ENCODE measurements around the gene LHX3.
A peak's percentile ranks its signal among the peaks of the same experiment; 100 is the strongest.
"Not testable (repeated sequence)": the region's sequence is repeated elsewhere in the genome, so short reads cannot be mapped to it uniquely, and the experiment has no call there.

Gene LHX3

GRCh38 chr9:136239135-136239982 lies 34.4 kb upstream of the LHX3 start:
- peaks cover 5% of the 10 kb centered on the region for H3K36me3 Mint-ChIP-seq (ENCODE audit: low read depth)
- H3K27me3 Mint-ChIP-seq (ENCODE audit: low read depth, poor library complexity) = peaks cover 3% of the 10 kb centered on the region
- peaks cover 61% of the 10 kb centered on the region for H3K4me1 Mint-ChIP-seq
- H3K27ac Mint-ChIP-seq = peak overlapping the region; percentile 77
- H3K4me3 Mint-ChIP-seq = no peak overlapping the region
- TF ChIP-seq, protein P1, sequence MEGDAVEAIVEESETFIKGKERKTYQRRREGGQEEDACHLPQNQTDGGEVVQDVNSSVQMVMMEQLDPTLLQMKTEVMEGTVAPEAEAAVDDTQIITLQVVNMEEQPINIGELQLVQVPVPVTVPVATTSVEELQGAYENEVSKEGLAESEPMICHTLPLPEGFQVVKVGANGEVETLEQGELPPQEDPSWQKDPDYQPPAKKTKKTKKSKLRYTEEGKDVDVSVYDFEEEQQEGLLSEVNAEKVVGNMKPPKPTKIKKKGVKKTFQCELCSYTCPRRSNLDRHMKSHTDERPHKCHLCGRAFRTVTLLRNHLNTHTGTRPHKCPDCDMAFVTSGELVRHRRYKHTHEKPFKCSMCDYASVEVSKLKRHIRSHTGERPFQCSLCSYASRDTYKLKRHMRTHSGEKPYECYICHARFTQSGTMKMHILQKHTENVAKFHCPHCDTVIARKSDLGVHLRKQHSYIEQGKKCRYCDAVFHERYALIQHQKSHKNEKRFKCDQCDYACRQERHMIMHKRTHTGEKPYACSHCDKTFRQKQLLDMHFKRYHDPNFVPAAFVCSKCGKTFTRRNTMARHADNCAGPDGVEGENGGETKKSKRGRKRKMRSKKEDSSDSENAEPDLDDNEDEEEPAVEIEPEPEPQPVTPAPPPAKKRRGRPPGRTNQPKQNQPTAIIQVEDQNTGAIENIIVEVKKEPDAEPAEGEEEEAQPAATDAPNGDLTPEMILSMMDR (IDR thresholded peaks at IDR 0.05) = no peak
- DNase-seq = no peak
- no peaks in the 10 kb centered on the region for H3K9me3 Mint-ChIP-seq

DNA sequence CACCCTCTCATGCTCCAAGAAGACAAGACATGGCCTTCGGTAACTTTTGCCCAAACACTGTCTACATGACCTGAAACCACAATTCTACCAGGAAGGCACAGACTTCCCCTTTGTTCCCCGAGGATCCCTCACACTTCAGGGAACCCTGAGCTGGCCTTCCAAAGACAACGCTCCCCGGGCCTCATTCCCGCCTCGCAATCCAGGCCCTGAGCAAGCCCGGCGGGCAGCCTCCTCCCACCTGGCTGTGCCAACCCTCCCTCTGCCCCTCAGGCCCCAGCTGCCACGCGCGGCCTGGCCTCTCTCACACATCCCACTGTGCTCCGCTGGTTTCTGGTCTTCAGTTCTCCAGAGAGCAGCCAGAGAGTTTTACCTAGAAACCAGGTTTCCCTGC lies 33.4 kb upstream of the LHX3 start:
- Mint-ChIP-seq H3K4me3 (no peak overlapping the region), H3K27me3 (ENCODE audit: low read depth, poor library complexity) (peaks cover 8% of the 10 kb centered on the region), H3K27ac (no peak overlapping the region), H3K36me3 (ENCODE audit: low read depth) (peaks cover 10% of the 10 kb centered on the region), H3K4me1 (peaks cover 61% of the 10 kb centered on the region), H3K9me3 (no peaks in the 10 kb centered on the region)
- TF ChIP-seq, protein P1 (IDR thresholded peaks at IDR 0.05) = no peak
- DNase-seq = no peak

DNA sequence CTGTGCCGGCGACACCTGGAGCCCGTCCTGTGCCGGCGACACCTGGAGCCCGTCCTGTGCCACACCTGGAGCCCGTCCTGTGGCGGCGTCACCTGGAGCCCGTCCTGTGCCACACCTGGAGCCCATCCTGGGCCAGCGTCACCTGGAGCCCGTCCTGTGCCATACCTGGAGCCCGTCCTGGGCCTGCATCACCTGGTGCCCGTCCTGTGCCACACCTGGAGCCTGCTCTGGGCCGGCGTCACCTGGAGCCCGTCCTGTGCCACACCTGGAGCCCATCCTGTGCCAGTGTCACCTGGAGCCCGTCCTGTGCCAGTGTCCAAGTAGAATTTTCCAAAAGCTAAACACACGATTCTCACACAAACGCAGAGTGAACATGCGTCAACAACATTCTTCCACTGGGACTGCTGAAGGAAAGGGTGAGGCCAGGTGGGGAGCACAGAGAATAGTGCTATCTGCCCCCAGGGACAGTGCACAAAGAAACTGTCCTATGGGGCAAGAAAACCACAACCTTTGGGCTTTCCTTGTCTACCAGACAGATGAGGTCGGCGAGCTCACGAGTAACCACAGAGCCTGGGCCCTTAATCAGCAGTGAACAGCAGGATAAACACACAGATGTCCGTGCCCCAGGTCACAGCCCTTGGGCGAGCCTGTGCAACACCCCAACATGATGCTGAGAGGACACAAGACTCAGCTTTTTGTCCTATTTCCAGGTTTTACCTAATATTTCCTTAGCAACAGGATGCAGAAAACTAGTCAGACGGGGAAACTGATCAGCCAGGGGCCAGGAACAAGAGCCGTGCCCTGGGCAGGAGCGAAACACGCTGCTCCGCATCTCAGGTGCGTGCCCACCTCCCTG lies 32.8 kb upstream of the LHX3 start:
- no peak overlapping the region for H3K27ac Mint-ChIP-seq
- no peak overlapping the region for H3K4me3 Mint-ChIP-seq

DNA sequence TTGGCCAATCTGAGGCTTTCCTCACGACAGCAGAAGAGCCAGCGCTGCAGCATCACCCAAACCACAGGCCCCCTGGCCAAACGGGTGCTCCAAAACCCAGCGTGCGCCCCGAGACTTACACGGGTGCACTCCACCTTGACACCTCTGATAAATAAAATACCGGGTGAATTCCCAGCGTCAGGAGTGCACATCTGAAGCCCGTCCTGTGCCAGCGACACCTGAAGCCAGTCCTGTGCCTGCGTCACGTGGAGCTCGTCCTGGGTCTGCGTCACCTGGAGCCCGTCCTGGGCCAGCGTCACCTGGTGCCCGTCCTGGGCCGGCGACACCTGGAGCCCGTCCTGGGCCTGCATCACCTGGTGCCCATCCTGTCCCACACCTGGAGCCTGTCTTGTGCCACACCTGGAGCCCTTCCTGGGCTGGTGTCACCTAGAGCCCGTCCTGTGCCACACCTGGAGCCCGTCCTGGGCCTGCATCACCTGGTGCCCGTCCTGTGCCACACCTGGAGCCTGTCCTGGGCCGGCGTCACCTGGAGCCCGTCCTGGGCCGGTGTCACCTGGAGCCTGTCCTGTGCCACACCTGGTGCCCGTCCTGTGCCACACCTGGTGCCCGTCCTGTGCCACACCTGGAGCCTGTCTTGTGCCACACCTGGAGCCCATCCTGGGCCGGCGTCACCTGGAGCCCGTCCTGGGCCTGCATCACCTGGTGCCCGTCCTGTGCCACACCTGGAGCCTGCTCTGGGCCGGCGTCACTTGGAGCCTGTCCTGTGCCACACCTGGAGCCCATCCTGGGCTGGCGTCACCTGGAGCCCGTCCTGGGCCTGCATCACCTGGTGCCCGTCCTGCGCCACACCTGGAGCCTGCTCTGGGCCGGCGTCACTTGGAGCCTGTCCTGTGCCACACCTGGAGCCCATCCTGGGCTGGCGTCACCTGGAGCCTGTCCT lies 31.8 kb upstream of the LHX3 start:
- H3K9me3 Mint-ChIP-seq, DNase-seq: not testable (repeated sequence)
- H3K36me3 Mint-ChIP-seq (ENCODE audit: low read depth) = peaks cover 12% of the 10 kb centered on the region

More for the DNA sequence above, 32.8 kb upstream of the LHX3 start:
- TF ChIP-seq, protein P1 (IDR thresholded peaks at IDR 0.05) = no peak
- H3K4me1 Mint-ChIP-seq = peaks cover 61% of the 10 kb centered on the region
- H3K36me3 Mint-ChIP-seq (ENCODE audit: low read depth) = peaks cover 12% of the 10 kb centered on the region
- H3K27me3 Mint-ChIP-seq (ENCODE audit: low read depth, poor library complexity) = peaks cover 9% of the 10 kb centered on the region
- H3K9me3 Mint-ChIP-seq = no peaks in the 10 kb centered on the region
- DNase-seq = no peak

GRCh38 chr9:136235709-136236455 lies 31.0 kb upstream of the LHX3 start:
- peaks cover 62% of the 10 kb centered on the region for H3K4me1 Mint-ChIP-seq
- TF ChIP-seq, protein P1 (IDR thresholded peaks at IDR 0.05) = no peak
- peaks cover 19% of the 10 kb centered on the region for H3K36me3 Mint-ChIP-seq (ENCODE audit: low read depth)
- H3K4me3 Mint-ChIP-seq = no peak overlapping the region
- no peak for DNase-seq
- no peak overlapping the region for H3K27ac Mint-ChIP-seq
- peaks cover 9% of the 10 kb centered on the region for H3K27me3 Mint-ChIP-seq (ENCODE audit: low read depth, poor library complexity)
- no peaks in the 10 kb centered on the region for H3K9me3 Mint-ChIP-seq

More for the DNA sequence above, 31.8 kb upstream of the LHX3 start:
- not testable (repeated sequence) for H3K4me3 Mint-ChIP-seq; H3K27me3 Mint-ChIP-seq (ENCODE audit: low read depth, poor library complexity); H3K27ac Mint-ChIP-seq
- peaks cover 61% of the 10 kb centered on the region for H3K4me1 Mint-ChIP-seq
